Ishikawa (cell line): Measurements from ENCODE around the gene ZNF783.

Experiments
- CEBPB ChIP-seq: IDR thresholded peaks from 2 replicates; pipeline ENCODE4 v1.6.1; 2012
- CREB1 ChIP-seq: IDR thresholded peaks from 2 replicates; pipeline ENCODE4 v1.6.1; 2012; ENCODE audit warnings: low read depth
- EP300 ChIP-seq: IDR thresholded peaks from 2 replicates; pipeline ENCODE4 v1.6.1; 2012; ENCODE audit warnings: borderline replicate concordance
- FOXM1 ChIP-seq: IDR thresholded peaks from 2 replicates; pipeline ENCODE4 v1.6.1; 2012; ENCODE audit warnings: low read depth, borderline replicate concordance
- MAX ChIP-seq: IDR thresholded peaks from 2 replicates; pipeline ENCODE4 v1.6.1; 2012
- NFIC ChIP-seq: IDR thresholded peaks from 2 replicates; pipeline ENCODE4 v1.6.1; 2012
- RAD21 ChIP-seq: IDR thresholded peaks from 2 replicates; pipeline ENCODE4 v1.6.1; 2012; ENCODE audit warnings: low read depth
- TAF1 ChIP-seq: IDR thresholded peaks from 2 replicates; pipeline ENCODE4 v1.6.1; 2012; ENCODE audit warnings: low read depth, mild to moderate bottlenecking
- TCF12 ChIP-seq: IDR thresholded peaks from 2 replicates; pipeline ENCODE4 v1.6.1; 2012; ENCODE audit warnings: low read depth
- TEAD4 ChIP-seq: IDR thresholded peaks from 2 replicates; pipeline ENCODE4 v1.6.1; 2012
- USF1 ChIP-seq: IDR thresholded peaks from 2 replicates; pipeline ENCODE4 v1.6.1; 2012
- YY1 ChIP-seq: IDR thresholded peaks from 2 replicates; pipeline ENCODE4 v1.6.1; 2012; ENCODE audit warnings: low read depth
- ZBTB7A ChIP-seq: IDR thresholded peaks from 2 replicates; pipeline ENCODE4 v1.6.1; 2012; ENCODE audit warnings: low read depth
- TF ChIP-seq, protein P1 (sequence below): IDR thresholded peaks from 2 replicates; pipeline ENCODE4 v1.6.1; 2012; ENCODE audit warnings: low read depth, mild to moderate bottlenecking

- TF ChIP-seq MAX = no peak
- TF ChIP-seq TEAD4 = no peak
- no peak for TF ChIP-seq ZBTB7A
- TF ChIP-seq EP300 = no peak
- TF ChIP-seq RAD21 = no peak
- no peak for TF ChIP-seq YY1
- TF ChIP-seq NFIC = no peak
- no peak for TF ChIP-seq CEBPB
- TF ChIP-seq TAF1 = no peak
- TF ChIP-seq, protein P1, sequence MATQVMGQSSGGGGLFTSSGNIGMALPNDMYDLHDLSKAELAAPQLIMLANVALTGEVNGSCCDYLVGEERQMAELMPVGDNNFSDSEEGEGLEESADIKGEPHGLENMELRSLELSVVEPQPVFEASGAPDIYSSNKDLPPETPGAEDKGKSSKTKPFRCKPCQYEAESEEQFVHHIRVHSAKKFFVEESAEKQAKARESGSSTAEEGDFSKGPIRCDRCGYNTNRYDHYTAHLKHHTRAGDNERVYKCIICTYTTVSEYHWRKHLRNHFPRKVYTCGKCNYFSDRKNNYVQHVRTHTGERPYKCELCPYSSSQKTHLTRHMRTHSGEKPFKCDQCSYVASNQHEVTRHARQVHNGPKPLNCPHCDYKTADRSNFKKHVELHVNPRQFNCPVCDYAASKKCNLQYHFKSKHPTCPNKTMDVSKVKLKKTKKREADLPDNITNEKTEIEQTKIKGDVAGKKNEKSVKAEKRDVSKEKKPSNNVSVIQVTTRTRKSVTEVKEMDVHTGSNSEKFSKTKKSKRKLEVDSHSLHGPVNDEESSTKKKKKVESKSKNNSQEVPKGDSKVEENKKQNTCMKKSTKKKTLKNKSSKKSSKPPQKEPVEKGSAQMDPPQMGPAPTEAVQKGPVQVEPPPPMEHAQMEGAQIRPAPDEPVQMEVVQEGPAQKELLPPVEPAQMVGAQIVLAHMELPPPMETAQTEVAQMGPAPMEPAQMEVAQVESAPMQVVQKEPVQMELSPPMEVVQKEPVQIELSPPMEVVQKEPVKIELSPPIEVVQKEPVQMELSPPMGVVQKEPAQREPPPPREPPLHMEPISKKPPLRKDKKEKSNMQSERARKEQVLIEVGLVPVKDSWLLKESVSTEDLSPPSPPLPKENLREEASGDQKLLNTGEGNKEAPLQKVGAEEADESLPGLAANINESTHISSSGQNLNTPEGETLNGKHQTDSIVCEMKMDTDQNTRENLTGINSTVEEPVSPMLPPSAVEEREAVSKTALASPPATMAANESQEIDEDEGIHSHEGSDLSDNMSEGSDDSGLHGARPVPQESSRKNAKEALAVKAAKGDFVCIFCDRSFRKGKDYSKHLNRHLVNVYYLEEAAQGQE = no peak
- TF ChIP-seq CREB1 = no peak
- TF ChIP-seq TCF12 = no peak
- TF ChIP-seq USF1 = no peak
- TF ChIP-seq FOXM1 = no peak
These were observed 16.8 kb upstream of the ZNF783 start for GRCh38 chr7:149245244-149245643.
